ENCODE measurements around the gene PHF12.
"Not testable (repeated sequence)": the region's sequence is repeated elsewhere in the genome, so short reads cannot be mapped to it uniquely, and the experiment has no call there.

PHF12 gene

GRCh38 chr17:28906706-28907438, 44.4 kb downstream of the PHF12 start:
- in situ Hi-C loops (cut with MboI; ENCODE audit: low sequenced_read_pairs): no loop called here

GRCh38 chr17:28906276-28906675, 45.0 kb downstream of the PHF12 start:
- in situ Hi-C loops (cut with MboI; ENCODE audit: low sequenced_read_pairs): no loop called here

DNA sequence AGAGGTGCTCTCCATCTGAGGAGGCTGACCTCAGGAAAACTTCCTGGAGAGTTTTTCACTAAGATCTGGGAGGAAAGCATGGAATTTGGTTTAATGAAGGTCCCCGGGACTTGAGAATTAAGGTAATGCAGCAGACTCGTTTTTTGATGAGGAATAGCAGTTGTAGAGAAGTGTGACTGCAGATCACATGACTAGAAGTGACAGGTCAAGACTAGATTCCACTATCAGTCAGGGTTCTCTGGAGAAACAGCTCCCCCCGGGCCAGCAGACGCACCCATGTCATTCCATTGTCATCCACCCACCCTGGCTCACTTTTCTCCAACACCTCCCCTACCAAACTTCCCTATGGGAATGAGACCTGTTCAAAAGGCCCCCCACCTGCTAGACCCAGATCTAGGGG, 46.5 kb downstream of the PHF12 start:
- in situ Hi-C loops (cut with MboI; ENCODE audit: low sequenced_read_pairs): no loop called here

DNA sequence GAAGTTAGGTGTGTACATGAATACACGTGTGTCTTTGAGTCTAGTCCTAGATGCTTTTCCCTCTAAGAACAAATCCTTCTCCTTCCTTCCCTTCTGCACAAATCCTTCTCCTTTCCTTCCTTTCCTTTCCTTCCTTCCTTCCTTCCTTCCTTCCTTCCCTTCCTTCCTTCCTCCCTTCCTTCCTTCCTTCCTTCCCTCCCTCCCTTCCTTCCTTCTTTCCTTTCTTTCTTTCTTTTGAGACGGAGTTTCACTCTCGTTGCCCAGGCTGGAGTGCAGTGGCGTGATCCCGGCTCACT, 47.8 kb downstream of the PHF12 start:
- in situ Hi-C loops (cut with MboI; ENCODE audit: low sequenced_read_pairs): not testable (repeated sequence)

DNA sequence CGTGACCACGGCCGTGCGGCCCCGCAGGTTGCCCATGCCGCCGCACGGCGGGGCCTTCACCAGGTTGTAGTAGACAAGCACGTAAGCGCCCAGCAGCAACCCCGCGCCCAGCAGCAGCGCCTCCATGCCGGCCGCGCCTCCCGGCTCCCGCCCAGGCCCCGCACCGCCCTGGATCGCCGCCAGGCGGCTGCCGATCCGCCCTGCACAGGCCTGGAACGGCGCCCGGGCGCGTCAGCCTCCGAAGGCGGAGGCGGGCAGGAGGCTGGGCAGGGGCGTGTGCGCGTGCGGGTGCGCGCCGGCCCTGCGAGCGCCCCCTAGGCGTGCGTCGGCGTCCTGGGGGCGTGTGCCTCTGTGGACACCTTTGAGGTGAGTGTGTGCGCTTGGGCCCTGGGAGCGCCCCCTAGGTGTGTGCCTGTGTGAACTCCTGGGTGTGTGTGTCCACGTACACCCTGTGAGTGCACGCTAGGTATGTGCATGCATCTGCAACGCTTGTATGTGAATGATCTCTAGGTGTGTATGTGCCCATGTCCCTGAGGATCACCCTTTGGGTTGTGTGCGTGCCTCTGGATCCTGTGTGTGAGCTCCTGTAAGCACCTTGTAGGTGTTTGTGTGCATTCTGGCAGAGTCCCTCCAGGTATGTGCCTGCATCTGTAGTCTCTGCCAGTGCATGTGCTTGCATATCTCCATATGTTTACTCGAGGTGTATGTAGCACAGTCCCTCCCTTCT, 48.3 kb downstream of the PHF12 start, which contains the start of gene DHRS13:
DHRS13 (minus strand) TSS at position 261 of the 727 bp plus-strand sequence; CDS start at position 126, 135 bp downstream.
- in situ Hi-C loops (cut with MboI; ENCODE audit: low sequenced_read_pairs): no loop called here

- in situ Hi-C loops (cut with MboI; ENCODE audit: low sequenced_read_pairs): no loop called here
These were observed 49.2 kb downstream of the PHF12 start for GRCh38 chr17:28901866-28902818.

- in situ Hi-C loops (cut with MboI; ENCODE audit: low sequenced_read_pairs): no loop called here
These were observed 50.2 kb downstream of the PHF12 start for GRCh38 chr17:28900986-28901726.

DNA sequence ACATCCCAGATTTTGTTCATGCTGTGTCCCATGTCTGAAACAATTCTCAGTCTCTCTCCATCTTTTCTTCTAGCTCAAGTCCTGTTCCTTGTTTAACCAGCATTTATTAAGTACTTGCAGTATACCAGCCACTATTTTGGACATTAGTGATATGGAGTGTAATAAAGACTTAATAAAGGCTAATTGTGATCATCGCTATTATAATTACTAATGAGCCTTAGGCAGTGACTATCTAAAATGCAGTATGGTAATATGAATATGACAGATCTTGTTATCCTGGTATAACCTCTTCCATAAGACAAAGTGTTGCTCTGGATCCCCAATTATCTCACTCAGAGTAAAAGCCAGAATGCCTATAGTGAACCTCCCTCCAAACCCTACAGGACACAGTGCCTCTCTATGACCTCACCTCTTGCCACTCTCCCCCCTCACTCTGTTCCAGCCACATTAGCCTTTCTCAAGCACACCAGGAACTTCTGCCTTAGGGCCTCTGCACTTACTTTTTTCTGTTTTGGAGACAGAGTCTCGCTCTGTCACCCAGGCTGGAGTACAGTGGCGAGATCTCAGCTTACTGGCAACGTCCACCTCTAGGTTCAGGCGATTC, 52.0 kb downstream of the PHF12 start:
- in situ Hi-C loops (cut with MboI; ENCODE audit: low sequenced_read_pairs): no loop called here

DNA sequence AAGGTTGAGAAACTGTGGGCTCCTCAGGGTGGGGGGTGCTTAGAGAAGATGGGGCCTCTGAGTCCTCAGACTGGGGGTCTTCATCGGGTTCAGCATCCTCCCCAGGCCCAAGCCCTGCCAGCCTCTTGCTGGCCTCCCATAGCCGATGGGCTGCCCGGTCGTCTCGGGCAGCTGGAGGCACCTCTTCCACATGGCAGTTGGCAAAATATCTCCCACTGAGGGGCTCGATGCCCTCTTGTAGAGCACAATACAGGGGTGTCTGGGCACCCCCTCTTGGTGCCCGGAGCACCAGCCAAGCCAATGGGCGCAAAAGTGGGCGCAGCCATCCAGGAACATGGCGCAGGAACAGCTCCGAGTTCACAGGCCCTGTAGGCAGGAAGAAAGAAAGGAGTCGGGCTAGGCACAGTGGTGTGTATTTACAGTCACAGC, 52.8 kb downstream of the PHF12 start:
- in situ Hi-C loops (cut with MboI; ENCODE audit: low sequenced_read_pairs): no loop called here

DNA sequence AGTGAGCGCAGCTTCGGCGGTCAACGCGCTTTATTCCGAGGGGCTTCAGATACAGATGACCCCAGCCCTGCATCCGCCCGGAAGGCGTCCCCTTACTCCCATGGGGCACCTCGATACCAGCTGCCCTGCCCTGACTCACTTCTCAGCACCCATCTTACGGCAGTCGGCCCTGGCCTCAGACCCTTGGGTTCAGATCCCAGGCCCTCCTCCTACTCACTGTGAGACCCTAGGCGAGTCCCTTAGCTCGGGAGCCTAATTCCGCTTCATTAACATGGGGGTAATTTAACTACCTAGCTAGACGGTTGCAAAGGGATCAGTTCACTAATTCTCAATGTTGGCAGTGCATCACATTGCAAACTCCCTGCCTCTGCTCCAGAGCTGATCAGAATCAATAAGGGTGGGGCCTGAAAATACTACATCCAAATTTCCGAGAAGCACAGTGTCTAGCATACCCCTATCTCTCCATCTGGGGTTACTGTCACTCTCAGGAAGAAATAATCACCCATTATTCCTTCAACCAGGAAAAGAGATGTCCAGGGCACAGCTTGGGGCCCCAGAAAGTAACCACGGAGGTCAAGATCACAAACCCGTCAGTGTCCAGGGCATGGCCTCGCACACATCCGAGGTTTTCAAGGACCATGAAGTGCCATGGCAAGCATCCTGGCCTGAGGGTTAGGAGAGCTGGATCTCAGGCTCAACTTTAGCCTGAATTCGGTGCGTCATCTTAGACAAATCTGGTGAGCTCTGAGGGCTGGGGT, 53.4 kb downstream of the PHF12 start:
- in situ Hi-C loops (cut with MboI; ENCODE audit: low sequenced_read_pairs): no loop called here

- in situ Hi-C loops (cut with MboI; ENCODE audit: low sequenced_read_pairs): no loop called here
These were observed 54.2 kb downstream of the PHF12 start, which contains the start of gene FLOT2 for GRCh38 chr17:28896884-28897768. Gene FLOT2 (minus strand): TSS chr17:28897733. CDS start chr17:28897574, 159 bp downstream.

- in situ Hi-C loops (cut with MboI; ENCODE audit: low sequenced_read_pairs): no loop called here
These were observed 54.8 kb downstream of the PHF12 start for GRCh38 chr17:28896491-28896883.

- in situ Hi-C loops (cut with MboI; ENCODE audit: low sequenced_read_pairs): no loop called here
These were observed 55.4 kb downstream of the PHF12 start for GRCh38 chr17:28895794-28896447.

GRCh38 chr17:28893248-28894183, 57.8 kb downstream of the PHF12 start:
- in situ Hi-C loops (cut with MboI; ENCODE audit: low sequenced_read_pairs): not testable (repeated sequence)

- in situ Hi-C loops (cut with MboI; ENCODE audit: low sequenced_read_pairs): no loop called here
These were observed 59.3 kb downstream of the PHF12 start for GRCh38 chr17:28892024-28892423.

- in situ Hi-C loops (cut with MboI; ENCODE audit: low sequenced_read_pairs): no loop called here
These were observed 60.1 kb downstream of the PHF12 start for GRCh38 chr17:28891201-28891600.

DNA sequence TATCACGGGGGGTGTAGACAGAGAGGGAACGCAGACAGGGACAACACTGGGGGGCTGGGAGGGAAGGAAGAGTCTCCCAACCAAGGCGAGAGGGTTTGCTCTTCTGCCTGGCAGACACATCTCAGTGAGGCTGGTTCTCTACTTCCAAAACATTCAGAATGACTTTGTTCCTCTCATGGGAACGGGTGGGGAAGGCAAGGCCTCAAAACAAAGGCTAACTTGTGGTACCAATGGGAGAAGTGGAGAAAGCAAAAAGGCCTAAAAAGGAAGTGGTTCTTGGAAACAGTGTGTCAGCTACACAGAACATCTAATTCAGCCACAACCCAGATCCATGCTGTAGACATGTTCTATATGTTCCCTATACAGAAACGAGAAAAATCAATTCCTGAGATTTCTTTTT, 61.3 kb downstream of the PHF12 start:
- in situ Hi-C loops (cut with MboI; ENCODE audit: low sequenced_read_pairs): no loop called here

Measured in HL-60/S4 treated with phorbol 12-myristate 13-acetate at 8.2 ng/mL for 4 days and 3 days (cell line).